CD14-positive monocyte (primary cell): Measurements from ENCODE around the gene SLC35F4. TPM values are rescaled to one million over a fixed set of nuclear protein-coding genes. Genes with fewer than 3 reads are reported as not detected.

ENCODE experiments used
- DNase-seq, 3 donors: peaks; one replicate each; pipeline ENCODE4 v3.0.0-alpha.2; 2011 to 2022
- H2AFZ ChIP-seq: 2 replicates; pipeline ENCODE4 v1.6.0; 2012; ENCODE audit warnings: mild to moderate bottlenecking, low read depth, low read length, inconsistent platforms; ENCODE audit not compliant: insufficient read depth, poor library complexity, severe bottlenecking
- H3K27ac ChIP-seq, 2 donors: 1 replicate in 1 of 2; 2 replicates in 1 of 2; pipeline ENCODE4 v1.5.1; 2012 to 2013; ENCODE audit warnings: low read length in 2 of 2, control low read depth in 1 of 2, inconsistent platforms in 1 of 2, low read depth in 1 of 2, mild to moderate bottlenecking in 1 of 2
- H3K27me3 ChIP-seq, 2 donors: one replicate each; pipeline versions ENCODE4 v1.6.0 to v1.6.1; 2011 to 2013; ENCODE audit warnings: low read length in 2 of 2; ENCODE audit not compliant: control insufficient read depth in 2 of 2, insufficient read depth in 2 of 2
- H3K36me3 ChIP-seq, 2 donors: replicated peaks in 1 of 2; 1 replicate in 1 of 2; 2 replicates in 1 of 2; pipeline versions ENCODE4 v1.5.1 to v1.6.1; 2012 to 2013; ENCODE audit warnings: low read length in 2 of 2, control low read depth in 1 of 2, inconsistent platforms in 1 of 2, mild to moderate bottlenecking in 1 of 2; ENCODE audit not compliant: insufficient read depth in 2 of 2, control insufficient read depth in 1 of 2
- H3K4me1 ChIP-seq, 2 donors: 1 replicate in 1 of 2; 2 replicates in 1 of 2; pipeline versions ENCODE4 v1.5.1 to v1.6.1; 2012 to 2013; ENCODE audit warnings: low read length in 2 of 2, control low read depth in 1 of 2, inconsistent platforms in 1 of 2, mild to moderate bottlenecking in 1 of 2, moderate library complexity in 1 of 2; ENCODE audit not compliant: insufficient read depth in 2 of 2, control insufficient read depth in 1 of 2
- H3K4me2 ChIP-seq: replicated peaks from 2 replicates; pipeline ENCODE3; 2012; ENCODE audit warnings: low read length, moderate library complexity, mild to moderate bottlenecking; ENCODE audit not compliant: poor library complexity, severe bottlenecking; ENCODE audit errors: extremely low read depth
- H3K4me3 ChIP-seq, 3 experiments: fragments of 200-600 bp in 1 of 3; sonication (generic) in 1 of 3; replicated peaks in 1 of 3; 1 replicate in 2 of 3; 2 replicates in 1 of 3; pipeline ENCODE4 v1.5.1; 2011 to 2013; ENCODE audit warnings: low read length in 3 of 3, mild to moderate bottlenecking in 3 of 3, control low read depth in 2 of 3, low read depth in 2 of 3, inconsistent platforms in 1 of 3, moderate library complexity in 1 of 3
- H3K79me2 ChIP-seq: 2 replicates; pipeline ENCODE4 v1.6.0; 2012; ENCODE audit warnings: mild to moderate bottlenecking, control low read depth, inconsistent platforms, low read length, moderate library complexity; ENCODE audit not compliant: insufficient read depth
- H3K9ac ChIP-seq: 2 replicates; pipeline ENCODE4 v1.6.0; 2017; ENCODE audit warnings: low read length, mild to moderate bottlenecking; ENCODE audit not compliant: insufficient read depth, poor library complexity, severe bottlenecking
- H3K9me3 ChIP-seq, 2 donors: replicated peaks in 1 of 2; 1 replicate in 1 of 2; 2 replicates in 1 of 2; pipeline versions ENCODE4 v1.5.1 to v1.6.1; 2012 to 2013; ENCODE audit warnings: low read length in 2 of 2, control low read depth in 1 of 2; ENCODE audit not compliant: control insufficient read depth in 1 of 2, insufficient read depth in 1 of 2
- H4K20me1 ChIP-seq: 2 replicates; pipeline ENCODE4 v1.6.0; 2012; ENCODE audit warnings: mild to moderate bottlenecking, low read length, control low read depth, moderate library complexity; ENCODE audit not compliant: insufficient read depth
- H3K27ac Mint-ChIP-seq, 7 donors: one replicate each; pipeline ENCODE4 v1.8.0; 2020; ENCODE audit warnings: mild to moderate bottlenecking in 7 of 7, mixed read lengths in 7 of 7, moderate library complexity in 6 of 7, inconsistent platforms in 2 of 7
- H3K27me3 Mint-ChIP-seq, 3 donors: one replicate each; pipeline ENCODE4 v1.8.0; 2021 to 2022; ENCODE audit warnings: low read depth in 3 of 3, mild to moderate bottlenecking in 3 of 3, mixed read lengths in 3 of 3, moderate library complexity in 3 of 3, inconsistent platforms in 1 of 3
- H3K36me3 Mint-ChIP-seq, 2 donors: one replicate each; pipeline ENCODE4 v1.8.0; 2020; ENCODE audit warnings: mixed read lengths in 2 of 2, inconsistent platforms in 1 of 2, mild to moderate bottlenecking in 1 of 2
- H3K4me1 Mint-ChIP-seq: one replicate; pipeline ENCODE4 v1.8.0; 2020; ENCODE audit warnings: mild to moderate bottlenecking, mixed read lengths
- H3K4me3 Mint-ChIP-seq, 2 donors: one replicate each; pipeline ENCODE4 v1.8.0; 2020; ENCODE audit warnings: mild to moderate bottlenecking in 2 of 2, mixed read lengths in 2 of 2, moderate library complexity in 1 of 2
- H3K9me3 Mint-ChIP-seq, 7 donors: one replicate each; pipeline ENCODE4 v1.8.0; 2020 to 2022; ENCODE audit warnings: mixed read lengths in 7 of 7, mild to moderate bottlenecking in 6 of 7, moderate library complexity in 6 of 7, inconsistent platforms in 2 of 7
- CTCF ChIP-seq: fragments of 200-600 bp; IDR thresholded peaks from one replicate; pipeline ENCODE4 v1.8.0; 2022; ENCODE audit warnings: antibody characterized with exemption, mild to moderate bottlenecking
- WGBS: methylation state at CpG from one replicate; pipeline ENCODE4 v1.1.5; 2013; ENCODE audit warnings: missing lambda C conversion rate; ENCODE audit not compliant: insufficient coverage; 5-methylcytosine and 5-hydroxymethylcytosine counted together
- intact Hi-C, 2 donors: fragments of 100-400 bp; cut with micrococcal nuclease; formaldehyde crosslinking; loops; one replicate each; pipeline versions ENCODE4 v1.15.0 to v1.15.1; 2023
- polyA plus RNA-seq, 3 donors: library from polyadenylated mRNA; depleted of rRNA in 1 of 3; unstranded in 2 of 3; stranded (reverse) in 1 of 3; fragments of 300-500 nt in 2 of 3; fragments of >200 nt in 1 of 3; fragmentation: Illumina TruSeq in 2 of 3; gene quantifications; 1 replicate in 2 of 3; 2 replicates in 1 of 3; pipeline ENCODE4 v1.2.3, GENCODE V29; 2012 to 2021

The SLC35F4 gene
- polyA plus RNA-seq, 3 donors, result not detected

- no peak overlapping the region for H3K27ac ChIP-seq
- no peak overlapping the region for H3K4me3 ChIP-seq
- H3K36me3 ChIP-seq, result no peaks in the 10 kb centered on the region
- Mint-ChIP-seq H3K27me3 (peaks cover 0 to 2% (median 0%) of the 10 kb centered on the region in 3 donors), H3K4me3 (no peak overlapping the region), H3K27ac (no peak overlapping the region), H3K36me3 (no peaks in the 10 kb centered on the region), H3K4me1 (no peaks in the 10 kb centered on the region), H3K9me3 (peaks cover 0 to 5% (median 0%) of the 10 kb centered on the region in 7 donors)
- no peak overlapping the region for H3K9ac ChIP-seq
- H3K27me3 ChIP-seq, result no peaks in the 10 kb centered on the region
- no peak overlapping the region for H2AFZ ChIP-seq
- no peaks in the 10 kb centered on the region for H3K9me3 ChIP-seq
- no peak for DNase-seq
- H4K20me1 ChIP-seq, result no peaks in the 10 kb centered on the region
- intact Hi-C loops, result no loop called here
- TF ChIP-seq CTCF, result no peak
- H3K4me2 ChIP-seq, result no peak overlapping the region
- H3K4me1 ChIP-seq, result no peaks in the 10 kb centered on the region
- WGBS, result no CpG with 5 or more reads among the region's 3 CpGs
- no peaks in the 10 kb centered on the region for H3K79me2 ChIP-seq
These were observed 17.1 kb downstream of the SLC35F4 start for GRCh38 chr14:57848786-57849185.

GRCh38 chr14:57848353-57848752 lies 17.5 kb downstream of the SLC35F4 start:
- Histone ChIP-seq H3K36me3 (no peaks in the 10 kb centered on the region), H3K9ac (no peak overlapping the region), H3K27ac (no peak overlapping the region), H3K79me2 (no peaks in the 10 kb centered on the region), H3K4me2 (no peak overlapping the region), H3K4me3 (no peak overlapping the region), H2AFZ (no peak overlapping the region), H3K9me3 (no peaks in the 10 kb centered on the region), H4K20me1 (no peaks in the 10 kb centered on the region), H3K27me3 (no peaks in the 10 kb centered on the region), H3K4me1 (no peaks in the 10 kb centered on the region)
- DNase-seq, result no peak
- Mint-ChIP-seq H3K9me3 (peaks cover 0 to 5% (median 0%) of the 10 kb centered on the region in 7 donors), H3K4me3 (no peak overlapping the region), H3K36me3 (no peaks in the 10 kb centered on the region), H3K27me3 (peaks cover 0 to 2% (median 0%) of the 10 kb centered on the region in 3 donors), H3K27ac (no peak overlapping the region), H3K4me1 (no peaks in the 10 kb centered on the region)
- intact Hi-C loops, result no loop called here
- 73% methylated on average over 3 of the region's 4 CpGs for WGBS
- no peak for TF ChIP-seq CTCF
